NCI-H2171 treated with DMSO at 0.1 percent for 48 hours (cell line): Measurements from ENCODE around the gene SLC39A6.
A peak's percentile ranks its signal among the peaks of the same experiment; 100 is the strongest.
"Not testable (repeated sequence)": the region's sequence is repeated elsewhere in the genome, so short reads cannot be mapped to it uniquely, and the experiment has no call there.

Experiments used
- DNase-seq: peaks from one replicate; lab custom pipeline; 2025; lab: John Stamatoyannopoulos, UW

The SLC39A6 gene

GRCh38 chr18:36095936-36096519 is 33.1 kb downstream of the SLC39A6 start:
- DNase-seq = peak; percentile 78

- no peak for DNase-seq
These were observed 34.7 kb downstream of the SLC39A6 start for GRCh38 chr18:36094431-36094830.

- not testable (repeated sequence) for DNase-seq
These were observed 37.0 kb downstream of the SLC39A6 start for GRCh38 chr18:36092116-36092515.

- DNase-seq = no peak
These were observed 40.1 kb downstream of the SLC39A6 start for GRCh38 chr18:36089001-36089400.

GRCh38 chr18:36088256-36088655 is 40.9 kb downstream of the SLC39A6 start:
- no peak for DNase-seq

GRCh38 chr18:36086186-36086585 is 43.0 kb downstream of the SLC39A6 start:
- DNase-seq = no peak

GRCh38 chr18:36085195-36085594 is 43.9 kb downstream of the SLC39A6 start:
- DNase-seq = no peak

GRCh38 chr18:36083729-36084128 is 45.4 kb downstream of the SLC39A6 start:
- no peak for DNase-seq

GRCh38 chr18:36081118-36081517 is 48.0 kb downstream of the SLC39A6 start:
- not testable (repeated sequence) for DNase-seq

- no peak for DNase-seq
These were observed 50.2 kb downstream of the SLC39A6 start for GRCh38 chr18:36078751-36079529.

GRCh38 chr18:36077764-36078163 is 51.4 kb downstream of the SLC39A6 start:
- DNase-seq = not testable (repeated sequence)

GRCh38 chr18:36075862-36076587 is 53.1 kb downstream of the SLC39A6 start:
- no peak for DNase-seq

GRCh38 chr18:36074435-36074834 is 54.7 kb downstream of the SLC39A6 start:
- no peak for DNase-seq

- no peak for DNase-seq
These were observed 55.5 kb downstream of the SLC39A6 start for GRCh38 chr18:36073676-36074075.

- not testable (repeated sequence) for DNase-seq
These were observed 56.7 kb downstream of the SLC39A6 start for GRCh38 chr18:36072406-36072805.

- peak; percentile 97 for DNase-seq
These were observed 61.8 kb downstream of the SLC39A6 start, which contains the start of gene RPRD1A for GRCh38 chr18:36067055-36067957. Gene RPRD1A (minus strand): TSS chr18:36067559. CDS start chr18:36067404, 155 bp downstream.

GRCh38 chr18:36066686-36067054 is 62.5 kb downstream of the SLC39A6 start:
- peak; percentile 44 for DNase-seq

GRCh38 chr18:36066001-36066400 is 63.1 kb downstream of the SLC39A6 start:
- no peak for DNase-seq

- not testable (repeated sequence) for DNase-seq
These were observed 64.4 kb downstream of the SLC39A6 start for GRCh38 chr18:36064809-36065079.

- DNase-seq = no peak
These were observed 64.9 kb downstream of the SLC39A6 start for GRCh38 chr18:36064027-36064808.

- no peak for DNase-seq
These were observed 70.5 kb downstream of the SLC39A6 start for GRCh38 chr18:36058674-36059073.
